Loucy (cell line): ENCODE data around the gene ZC2HC1B.

ENCODE experiments used
- EZH2phosphoT487 ChIP-seq: fragments of 200-600 bp; IDR thresholded peaks from 2 replicates; pipeline ENCODE4 v1.6.1; 2018; ENCODE audit warnings: antibody characterized with exemption, mild to moderate bottlenecking, moderate library complexity, borderline replicate concordance
- TF ChIP-seq, protein P1 (sequence below): fragments of 200-600 bp; sonication (generic); conservative IDR thresholded peaks from 2 replicates; pipeline ENCODE4 v1.5.1; 2014; ENCODE audit warnings: mild to moderate bottlenecking, antibody characterized with exemption, low read length

- TF ChIP-seq, protein P1, sequence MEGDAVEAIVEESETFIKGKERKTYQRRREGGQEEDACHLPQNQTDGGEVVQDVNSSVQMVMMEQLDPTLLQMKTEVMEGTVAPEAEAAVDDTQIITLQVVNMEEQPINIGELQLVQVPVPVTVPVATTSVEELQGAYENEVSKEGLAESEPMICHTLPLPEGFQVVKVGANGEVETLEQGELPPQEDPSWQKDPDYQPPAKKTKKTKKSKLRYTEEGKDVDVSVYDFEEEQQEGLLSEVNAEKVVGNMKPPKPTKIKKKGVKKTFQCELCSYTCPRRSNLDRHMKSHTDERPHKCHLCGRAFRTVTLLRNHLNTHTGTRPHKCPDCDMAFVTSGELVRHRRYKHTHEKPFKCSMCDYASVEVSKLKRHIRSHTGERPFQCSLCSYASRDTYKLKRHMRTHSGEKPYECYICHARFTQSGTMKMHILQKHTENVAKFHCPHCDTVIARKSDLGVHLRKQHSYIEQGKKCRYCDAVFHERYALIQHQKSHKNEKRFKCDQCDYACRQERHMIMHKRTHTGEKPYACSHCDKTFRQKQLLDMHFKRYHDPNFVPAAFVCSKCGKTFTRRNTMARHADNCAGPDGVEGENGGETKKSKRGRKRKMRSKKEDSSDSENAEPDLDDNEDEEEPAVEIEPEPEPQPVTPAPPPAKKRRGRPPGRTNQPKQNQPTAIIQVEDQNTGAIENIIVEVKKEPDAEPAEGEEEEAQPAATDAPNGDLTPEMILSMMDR, result no peak
- TF ChIP-seq EZH2phosphoT487, result no peak
Measured at GRCh38 chr6:143872201-143872600, 7.9 kb downstream of the ZC2HC1B start.
